OCI-LY1 (cell line): ENCODE measurements around the gene IQSEC1.
A peak's percentile ranks its signal among the peaks of the same experiment; 100 is the strongest.

Experiments
- H2AFZ ChIP-seq: fragments of 200-600 bp; sonication (generic), shearing (Covaris generic); 2 replicates; pipeline ENCODE4 v1.6.0; 2014; ENCODE audit warnings: antibody characterized with exemption, mild to moderate bottlenecking, low read length
- H3F3A ChIP-seq: fragments of 200-600 bp; sonication (generic), shearing (Covaris generic); 2 replicates; pipeline ENCODE4 v1.6.0; 2014; ENCODE audit warnings: mild to moderate bottlenecking, antibody characterized with exemption, low read length, moderate library complexity; ENCODE audit not compliant: insufficient read depth
- H3K27ac ChIP-seq: fragments of 200-600 bp; sonication (generic); 2 replicates; pipeline ENCODE4 v1.5.1; 2014; ENCODE audit warnings: low read length, mixed run types, mild to moderate bottlenecking, low read depth; ENCODE audit not compliant: poor library complexity, severe bottlenecking
- H3K27me3 ChIP-seq: fragments of 200-600 bp; sonication (generic); 2 replicates; pipeline ENCODE4 v1.6.0; 2014; ENCODE audit warnings: antibody characterized with exemption, mild to moderate bottlenecking, low read length, moderate library complexity; ENCODE audit not compliant: insufficient read depth
- H3K36me3 ChIP-seq: fragments of 200-600 bp; sonication (generic); 2 replicates; pipeline ENCODE4 v1.6.1; 2014; ENCODE audit warnings: mild to moderate bottlenecking, antibody characterized with exemption, low read length, moderate library complexity, mixed read lengths; ENCODE audit not compliant: insufficient read depth
- H3K4me1 ChIP-seq: fragments of 200-600 bp; sonication (generic); 2 replicates; pipeline ENCODE4 v1.5.1; 2014; ENCODE audit warnings: mild to moderate bottlenecking, low read length, moderate library complexity; ENCODE audit not compliant: insufficient read depth, severe bottlenecking
- H3K4me2 ChIP-seq: fragments of 200-600 bp; sonication (generic), shearing (Covaris generic); 2 replicates; pipeline ENCODE4 v1.6.1; 2014; ENCODE audit warnings: low read length
- H3K4me3 ChIP-seq: fragments of 200-600 bp; sonication (generic); 2 replicates; pipeline ENCODE4 v1.5.1; 2014; ENCODE audit warnings: low read length, low read depth, mild to moderate bottlenecking, mixed read lengths; ENCODE audit not compliant: poor library complexity, severe bottlenecking
- H3K79me2 ChIP-seq: fragments of 200-600 bp; shearing (Covaris generic); 2 replicates; pipeline ENCODE4 v1.6.1; 2016; ENCODE audit warnings: mixed run types, low read length, mixed read lengths; ENCODE audit not compliant: insufficient read depth
- H3K9ac ChIP-seq: fragments of 200-600 bp; sonication (generic), shearing (Covaris generic); 2 replicates; pipeline ENCODE4 v1.6.1; 2014; ENCODE audit warnings: mild to moderate bottlenecking, low read length, mixed read lengths
- H3K9me2 ChIP-seq: fragments of 200-600 bp; sonication (generic), shearing (Covaris generic); 2 replicates; pipeline ENCODE4 v1.6.1; 2014; ENCODE audit warnings: low read depth, mild to moderate bottlenecking, low read length, mixed read lengths
- H3K9me3 ChIP-seq: fragments of 200-600 bp; shearing (Covaris generic); 2 replicates; pipeline ENCODE4 v1.6.1; 2014; ENCODE audit warnings: low read length, mixed read lengths
- H4K20me1 ChIP-seq: fragments of 200-600 bp; sonication (generic), shearing (Covaris generic); 2 replicates; pipeline ENCODE4 v1.6.0; 2016; ENCODE audit warnings: mild to moderate bottlenecking, low read length; ENCODE audit not compliant: insufficient read depth
- CTCF ChIP-seq: fragments of 200-600 bp; sonication (generic), shearing (Covaris generic); IDR thresholded peaks from 2 replicates; pipeline ENCODE4 v1.5.1; 2017; ENCODE audit warnings: mild to moderate bottlenecking, antibody characterized with exemption, low read length, moderate library complexity, mixed read lengths
- EZH2 ChIP-seq: fragments of 200-600 bp; sonication (generic), shearing (Covaris generic); IDR thresholded peaks from 2 replicates; pipeline ENCODE4 v1.8.0; 2017; ENCODE audit warnings: borderline replicate concordance, mixed run types, mild to moderate bottlenecking, antibody characterized with exemption, low read length, moderate library complexity, mixed read lengths

The IQSEC1 gene

GRCh38 chr3:12984023-12984823 is 89.0 kb downstream of the IQSEC1 start:
- H3K27me3 ChIP-seq: peaks cover 13% of the 10 kb centered on the region; the same call in 1 of the 2 replicates
- no peaks in the 10 kb centered on the region for H3K79me2 ChIP-seq
- TF ChIP-seq EZH2 (no peak), CTCF (peak; percentile 81)
- H3K4me3 ChIP-seq: no peak overlapping the region
- no peaks in the 10 kb centered on the region for H4K20me1 ChIP-seq
- no peaks in the 10 kb centered on the region for H3K4me1 ChIP-seq
- no peak overlapping the region for H3K9ac ChIP-seq
- no peaks in the 10 kb centered on the region for H3K9me2 ChIP-seq
- no peaks in the 10 kb centered on the region; the same call in 1 of the 2 replicates for H3K36me3 ChIP-seq
- no peaks in the 10 kb centered on the region for H3K9me3 ChIP-seq
- H3K27ac ChIP-seq: no peak overlapping the region
- H2AFZ ChIP-seq: no peak overlapping the region
- H3K4me2 ChIP-seq: no peak overlapping the region
- no peaks in the 10 kb centered on the region for H3F3A ChIP-seq

GRCh38 chr3:12983319-12983718 is 89.9 kb downstream of the IQSEC1 start:
- Histone ChIP-seq H3K4me2 (no peak overlapping the region), H3K4me3 (no peak overlapping the region), H4K20me1 (no peaks in the 10 kb centered on the region), H3K9me3 (no peaks in the 10 kb centered on the region), H3F3A (no peaks in the 10 kb centered on the region), H3K79me2 (no peaks in the 10 kb centered on the region), H3K27ac (no peak overlapping the region), H3K4me1 (no peaks in the 10 kb centered on the region), H3K36me3 (no peaks in the 10 kb centered on the region; the same call in 1 of the 2 replicates), H3K9ac (no peak overlapping the region), H2AFZ (no peak overlapping the region), H3K9me2 (no peaks in the 10 kb centered on the region), H3K27me3 (peaks cover 13% of the 10 kb centered on the region; the same call in 1 of the 2 replicates)
- TF ChIP-seq EZH2: no peak

- TF ChIP-seq CTCF: no peak
- no peak for TF ChIP-seq EZH2
- Histone ChIP-seq H3K4me1 (no peaks in the 10 kb centered on the region), H3K27ac (no peak overlapping the region), H3K9ac (no peak overlapping the region), H3K27me3 (peaks cover 13% of the 10 kb centered on the region; the same call in 1 of the 2 replicates), H3F3A (no peaks in the 10 kb centered on the region), H3K4me2 (no peak overlapping the region), H3K9me2 (no peaks in the 10 kb centered on the region), H2AFZ (no peak overlapping the region), H3K4me3 (no peak overlapping the region), H3K36me3 (no peaks in the 10 kb centered on the region; the same call in 1 of the 2 replicates), H4K20me1 (no peaks in the 10 kb centered on the region), H3K79me2 (no peaks in the 10 kb centered on the region), H3K9me3 (no peaks in the 10 kb centered on the region)
These were observed 90.6 kb downstream of the IQSEC1 start for GRCh38 chr3:12982619-12983101.
